ENCODE data around the gene SAMD14. TPM values are rescaled to one million over a fixed set of nuclear protein-coding genes. Genes with fewer than 3 reads are reported as not detected.

SAMD14 gene
- polyA plus RNA-seq, 2 of the 4 experiments (the other 2 are of a cell fraction), result 0.12 to 0.75 TPM

GRCh38 chr17:50146927-50147665 is 17.1 kb upstream of the SAMD14 start (continued):
- no peak for TF ChIP-seq ATOH8 (CRISPR knock-in tag; IDR thresholded peaks at IDR 0.05; ENCODE audit: low read depth)
- TF ChIP-seq REST (IDR thresholded peaks at IDR 0.05), result no peak

GRCh38 chr17:50146230-50146926 is 16.4 kb upstream of the SAMD14 start:
- POLR2A ChIA-PET, result interaction anchor here (1.0 kb wide), 1 partner anchor 52 kb away, joined by 3 read pairs; no protein-coding TSS in a partner anchor
- TF ChIP-seq EP300 (IDR thresholded peaks at IDR 0.05) (no peak), CHD4 (IDR thresholded peaks at IDR 0.05; ENCODE audit: borderline replicate concordance) (no peak), EHMT2 (IDR thresholded peaks at IDR 0.05; ENCODE audit: low read depth) (no peak), MYC (IDR thresholded peaks at IDR 0.05; ENCODE audit: borderline replicate concordance, low read length) (no peak), BHLHE40 (IDR thresholded peaks at IDR 0.05; ENCODE audit: low read depth, low read length) (no peak), HMGXB4 (CRISPR knock-in tag; IDR thresholded peaks at IDR 0.05; ENCODE audit: borderline replicate concordance) (no peak), ZFP36 (IDR thresholded peaks at IDR 0.05; ENCODE audit: borderline replicate concordance, partially characterized antibody) (no peak), CHD2 (IDR thresholded peaks at IDR 0.05; ENCODE audit: low read length, partially characterized antibody) (no peak), NFE2L2 (conservative IDR thresholded peaks at IDR 0.05; ENCODE audit: low read length) (no peak)
- no peak for FAIRE-seq

GRCh38 chr17:50145532-50146229 is 15.7 kb upstream of the SAMD14 start:
- DNase-seq (ENCODE audit: low read depth in 1 of 2, low spot score in 1 of 2) (no peak), ATAC-seq (no peak), FAIRE-seq (no peak)
- H3K4me1 ChIP-seq, result peaks cover 41% of the 10 kb centered on the region
- 90% methylated on average over 11 of the region's 11 CpGs for WGBS (ENCODE audit: missing lambda C conversion rate)
- ChIA-PET POLR2A (no interaction called here), CTCF (interaction anchor here (1.0 to 60.2 kb wide), 9 partner anchors 7 to 54 kb away, joined by 3 to 1356 read pairs (median 9); partner anchors contain the start of genes PDK2 and SGCA)
- H3K9me3 ChIP-seq, result no peaks in the 10 kb centered on the region
- H3K27ac ChIP-seq, result no peak overlapping the region
- no peak overlapping the region for H3K4me3 ChIP-seq
- no peak for TF ChIP-seq MAFK (IDR thresholded peaks at IDR 0.05; ENCODE audit: partially characterized antibody)
- TF ChIP-seq HOXB13 (CRISPR knock-in tag; IDR thresholded peaks at IDR 0.05; ENCODE audit: low read depth), result no peak
- TF ChIP-seq E2F6 (IDR thresholded peaks at IDR 0.05; ENCODE audit: borderline replicate concordance, low read depth), result no peak
- TF ChIP-seq HOXA7 (CRISPR knock-in tag; IDR thresholded peaks at IDR 0.05), result no peak
- H3K4me2 ChIP-seq, result peak overlapping the region; percentile 95; the same call in 2 of the 3 replicates

More at GRCh38 chr17:50146230-50146926, 16.4 kb upstream of the SAMD14 start:
- ATAC-seq, result no peak
- no peak for DNase-seq (ENCODE audit: low read depth in 1 of 2, low spot score in 1 of 2)
- peak overlapping the region in 1 of 2 experiments; percentile 96; a peak in 2 of 6 replicates for H3K27ac ChIP-seq
- H3K9me3 ChIP-seq, result no peaks in the 10 kb centered on the region
- peak overlapping the region; percentile 95; the same call in 2 of the 3 replicates for H3K4me2 ChIP-seq
- H3K4me3 ChIP-seq, result no peak overlapping the region
- peaks cover 41% of the 10 kb centered on the region for H3K4me1 ChIP-seq
- WGBS (ENCODE audit: missing lambda C conversion rate), result 94% methylated on average over 7 of the region's 10 CpGs
- CTCF ChIA-PET, result interaction anchor here (1.6 to 60.2 kb wide), 7 partner anchors 7 to 41 kb away, joined by 5 to 1356 read pairs (median 139); partner anchors contain the start of genes PDK2 and SGCA

Measured in A549 (cell line).